HEK293 (cell line): ENCODE results near the gene RDH16.

Experiments
- CTCF ChIA-PET: fragments of 350-600 bp; formaldehyde crosslinking; extraction: SDS; loops from one replicate; lab custom pipeline; 2021; ENCODE audit warnings: antibody characterized with exemption; lab: Yijun Ruan, JAX
- POLR2A ChIA-PET: fragments of 300-600 bp; formaldehyde crosslinking; extraction: SDS; loops from one replicate; lab custom pipeline; 2020; ENCODE audit warnings: antibody characterized with exemption, inconsistent platforms; lab: Yijun Ruan, JAX
- H3K27ac ChIP-seq: fragments of 200-500 bp; sonication (Bioruptor generic); 2 replicates; pipeline ENCODE4 v1.5.1; 2014; ENCODE audit warnings: low read depth, low read length, control low read depth, inconsistent platforms; ENCODE audit errors: extremely low read depth
- H3K36me3 ChIP-seq, 2 experiments: fragments of 200-500 bp in 1 of 2; sonication (Bioruptor generic) in 1 of 2; 1 replicate in 1 of 2; 2 replicates in 1 of 2; pipeline ENCODE4 v1.5.1; 2014 to 2017; ENCODE audit warnings: inconsistent platforms in 2 of 2, low read length in 2 of 2; ENCODE audit not compliant: control insufficient read depth in 2 of 2, insufficient read depth in 1 of 2
- H3K4me1 ChIP-seq: fragments of 200-500 bp; sonication (Bioruptor generic); 2 replicates; pipeline ENCODE4 v1.5.1; 2014; ENCODE audit warnings: mild to moderate bottlenecking, low read length, inconsistent platforms; ENCODE audit not compliant: control insufficient read depth, insufficient read depth
- H3K4me3 ChIP-seq: 2 replicates; pipeline ENCODE4 v1.5.1; 2011; ENCODE audit warnings: low read depth, mild to moderate bottlenecking, control low read depth, low read length, moderate library complexity
- H3K9me3 ChIP-seq: fragments of 200-500 bp; sonication (Bioruptor generic); 2 replicates; pipeline ENCODE4 v1.5.1; 2014; ENCODE audit warnings: low read depth, low read length, inconsistent platforms; ENCODE audit not compliant: control insufficient read depth, insufficient read depth
- GFI1B ChIP-seq: fragments of 450-650 bp; formaldehyde crosslinking; IDR thresholded peaks from 2 replicates; pipeline ENCODE4 v1.5.1; 2016; ENCODE audit warnings: missing biosample characterization, missing genetic modification characterization
- OVOL3 ChIP-seq: fragments of 450-650 bp; formaldehyde crosslinking; IDR thresholded peaks from 2 replicates; pipeline ENCODE4 v1.5.1; 2016; ENCODE audit warnings: missing biosample characterization, missing genetic modification characterization
- SCRT1 ChIP-seq: fragments of 450-650 bp; formaldehyde crosslinking; IDR thresholded peaks from 2 replicates; pipeline ENCODE4 v1.5.1; 2016; ENCODE audit warnings: missing biosample characterization, missing genetic modification characterization, borderline replicate concordance
- SCRT2 ChIP-seq: fragments of 450-650 bp; formaldehyde crosslinking; IDR thresholded peaks from 2 replicates; pipeline ENCODE4 v1.5.1; 2016; ENCODE audit warnings: missing biosample characterization, missing genetic modification characterization
- ZNF146 ChIP-seq: fragments of 450-650 bp; formaldehyde crosslinking; IDR thresholded peaks from 2 replicates; pipeline ENCODE4 v1.5.1; 2016; ENCODE audit warnings: missing biosample characterization, missing genetic modification characterization
- ZNF202 ChIP-seq: fragments of 450-650 bp; formaldehyde crosslinking; IDR thresholded peaks from 2 replicates; pipeline ENCODE4 v1.5.1; 2016; ENCODE audit warnings: missing biosample characterization, missing genetic modification characterization, borderline replicate concordance
- ZNF211 ChIP-seq: fragments of 450-650 bp; formaldehyde crosslinking; IDR thresholded peaks from 2 replicates; pipeline ENCODE4 v1.5.1; 2016; ENCODE audit warnings: low read depth, missing biosample characterization, missing genetic modification characterization
- ZNF223 ChIP-seq: fragments of 450-650 bp; formaldehyde crosslinking; IDR thresholded peaks from 2 replicates; pipeline ENCODE4 v1.5.1; 2016; ENCODE audit warnings: missing biosample characterization, missing genetic modification characterization
- ZNF23 ChIP-seq: fragments of 450-650 bp; formaldehyde crosslinking; IDR thresholded peaks from 2 replicates; pipeline ENCODE4 v1.5.1; 2016; ENCODE audit warnings: missing biosample characterization, missing genetic modification characterization, borderline replicate concordance
- ZNF302 ChIP-seq: fragments of 450-650 bp; formaldehyde crosslinking; IDR thresholded peaks from 2 replicates; pipeline ENCODE4 v1.5.1; 2016; ENCODE audit warnings: missing biosample characterization, missing genetic modification characterization, low read depth
- ZNF37A ChIP-seq: fragments of 450-650 bp; IDR thresholded peaks from 2 replicates; pipeline ENCODE4 v1.5.1; 2018; ENCODE audit warnings: missing biosample characterization, missing genetic modification characterization
- ZNF404 ChIP-seq: fragments of 450-650 bp; formaldehyde crosslinking; IDR thresholded peaks from 2 replicates; pipeline ENCODE4 v1.5.1; 2017; ENCODE audit warnings: missing biosample characterization, missing genetic modification characterization
- ZNF514 ChIP-seq: fragments of 450-650 bp; formaldehyde crosslinking; IDR thresholded peaks from 2 replicates; pipeline ENCODE4 v1.5.1; 2016; ENCODE audit warnings: missing biosample characterization, missing genetic modification characterization
- ZNF521 ChIP-seq: fragments of 450-650 bp; formaldehyde crosslinking; IDR thresholded peaks from 2 replicates; pipeline ENCODE4 v1.5.1; 2017; ENCODE audit warnings: missing biosample characterization, mild to moderate bottlenecking, missing genetic modification characterization
- ZNF555 ChIP-seq: fragments of 450-650 bp; formaldehyde crosslinking; conservative IDR thresholded peaks from 2 replicates; pipeline ENCODE4 v1.5.1; 2017; ENCODE audit warnings: missing biosample characterization, mild to moderate bottlenecking, missing genetic modification characterization, inconsistent platforms
- ZNF571 ChIP-seq: fragments of 450-650 bp; formaldehyde crosslinking; IDR thresholded peaks from 2 replicates; pipeline ENCODE4 v1.5.0; 2017; ENCODE audit warnings: missing biosample characterization, missing genetic modification characterization
- ZNF596 ChIP-seq: fragments of 450-650 bp; IDR thresholded peaks from 2 replicates; pipeline ENCODE4 v1.5.0; 2018; ENCODE audit warnings: missing biosample characterization, mild to moderate bottlenecking, missing genetic modification characterization, moderate library complexity
- ZNF645 ChIP-seq: fragments of 450-650 bp; formaldehyde crosslinking; IDR thresholded peaks from 2 replicates; pipeline ENCODE4; 2016; ENCODE audit warnings: missing biosample characterization, missing genetic modification characterization
- ZNF664 ChIP-seq: fragments of 450-650 bp; formaldehyde crosslinking; IDR thresholded peaks from 2 replicates; pipeline ENCODE4 v1.5.1; 2016; ENCODE audit warnings: missing biosample characterization, missing genetic modification characterization
- ZNF747 ChIP-seq: fragments of 450-650 bp; formaldehyde crosslinking; IDR thresholded peaks from 2 replicates; pipeline ENCODE4 v1.5.1; 2016; ENCODE audit warnings: missing biosample characterization, missing genetic modification characterization
- ZNF777 ChIP-seq: fragments of 450-650 bp; formaldehyde crosslinking; IDR thresholded peaks from 2 replicates; pipeline ENCODE4 v1.5.1; 2017; ENCODE audit warnings: missing biosample characterization, missing genetic modification characterization, borderline replicate concordance
- TF ChIP-seq, protein P1 (sequence below): fragments of 450-650 bp; formaldehyde crosslinking; IDR thresholded peaks from 2 replicates; pipeline ENCODE4 v1.5.1; 2016; ENCODE audit warnings: missing biosample characterization, missing genetic modification characterization
- TF ChIP-seq, protein P2 (sequence below): fragments of 450-650 bp; formaldehyde crosslinking; IDR thresholded peaks from 2 replicates; pipeline ENCODE4 v1.5.1; 2016; ENCODE audit warnings: missing biosample characterization, missing genetic modification characterization

Gene RDH16

DNA sequence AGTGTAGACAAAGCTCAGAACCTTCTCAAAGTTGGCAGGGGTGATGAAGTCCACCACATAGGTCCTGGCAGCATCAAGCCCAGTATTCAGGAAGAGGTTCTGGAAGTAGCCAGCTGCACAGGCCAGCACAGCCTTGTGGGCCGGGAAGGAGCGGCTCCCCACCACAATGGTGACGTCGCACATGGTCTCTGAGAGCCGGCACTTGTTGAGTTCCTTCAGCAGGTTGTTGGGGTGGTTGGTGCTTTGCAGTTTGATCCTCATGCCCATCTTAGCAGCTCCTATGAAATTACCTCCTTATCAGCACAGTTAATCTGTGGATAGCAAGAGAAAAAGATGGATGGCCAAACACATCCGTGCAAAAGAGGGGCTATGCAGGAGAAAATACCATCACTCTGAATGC lies 47.2 kb upstream of the RDH16 start:
- H3K27ac ChIP-seq, result no peak overlapping the region
- no peak for TF ChIP-seq ZNF146
- no peak for TF ChIP-seq ZNF302 (tag by site-specific recombination)
- TF ChIP-seq, protein P1, sequence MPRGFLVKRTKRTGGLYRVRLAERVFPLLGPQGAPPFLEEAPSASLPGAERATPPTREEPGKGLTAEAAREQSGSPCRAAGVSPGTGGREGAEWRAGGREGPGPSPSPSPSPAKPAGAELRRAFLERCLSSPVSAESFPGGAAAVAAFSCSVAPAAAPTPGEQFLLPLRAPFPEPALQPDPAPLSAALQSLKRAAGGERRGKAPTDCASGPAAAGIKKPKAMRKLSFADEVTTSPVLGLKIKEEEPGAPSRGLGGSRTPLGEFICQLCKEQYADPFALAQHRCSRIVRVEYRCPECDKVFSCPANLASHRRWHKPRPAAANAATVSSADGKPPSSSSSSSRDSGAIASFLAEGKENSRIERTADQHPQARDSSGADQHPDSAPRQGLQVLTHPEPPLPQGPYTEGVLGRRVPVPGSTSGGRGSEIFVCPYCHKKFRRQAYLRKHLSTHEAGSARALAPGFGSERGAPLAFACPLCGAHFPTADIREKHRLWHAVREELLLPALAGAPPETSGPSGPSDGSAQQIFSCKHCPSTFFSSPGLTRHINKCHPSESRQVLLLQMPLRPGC, result no peak
- TF ChIP-seq ZNF223 (tag by site-specific recombination), result no peak
- TF ChIP-seq ZNF23 (tag by site-specific recombination), result no peak
- TF ChIP-seq ZNF571 (tag by site-specific recombination), result no peak
- TF ChIP-seq OVOL3 (tag by site-specific recombination), result no peak
- TF ChIP-seq ZNF404 (tag by site-specific recombination), result no peak
- TF ChIP-seq SCRT2 (tag by site-specific recombination), result peak; percentile 83
- TF ChIP-seq ZNF664 (tag by site-specific recombination), result no peak
- TF ChIP-seq ZNF747 (tag by site-specific recombination), result no peak
- TF ChIP-seq ZNF777 (tag by site-specific recombination), result no peak
- TF ChIP-seq SCRT1 (tag by site-specific recombination), result peak; percentile 64; the same call in 1 of the 2 replicates
- peaks cover 4% of the 10 kb centered on the region; the same call in 1 of the 2 replicates for H3K4me1 ChIP-seq
- no peaks in the 10 kb centered on the region for H3K9me3 ChIP-seq
- POLR2A ChIA-PET, result interaction anchor here (0.6 to 1.4 kb wide), 4 partner anchors 88 to 247 kb away, joined by 3 to 5 read pairs (median 4); no protein-coding TSS in a partner anchor
- no peak overlapping the region for H3K4me3 ChIP-seq
- H3K36me3 ChIP-seq, result peaks cover 11 to 53% of the 10 kb centered on the region in 2 experiments
- CTCF ChIA-PET, result interaction anchor here (0.6 to 9.7 kb wide), 18 partner anchors 8 to 248 kb away, joined by 3 to 117 read pairs (median 6); partner anchors contain the start of genes PRIM1, STAT6 and TAC3

DNA sequence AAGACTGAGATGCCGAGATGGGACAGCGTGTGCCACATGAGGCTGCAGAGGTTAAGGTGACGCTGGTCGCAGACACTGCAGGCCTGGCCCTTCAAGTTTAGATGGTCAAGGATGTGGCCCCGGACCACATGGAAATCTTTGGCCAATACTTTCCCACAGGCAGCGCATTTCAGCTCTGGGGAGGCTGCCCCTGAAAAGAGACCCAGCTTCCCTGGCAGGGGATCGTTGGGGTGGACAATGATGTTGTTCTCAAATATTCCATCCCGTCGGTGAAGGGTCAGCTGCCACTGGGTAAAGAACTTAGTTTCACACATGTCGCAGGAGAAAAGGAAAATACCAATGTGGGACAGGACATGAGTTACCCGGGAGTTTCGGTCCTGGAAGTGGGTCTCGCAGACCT lies 46.0 kb upstream of the RDH16 start:
- no peaks in the 10 kb centered on the region for H3K9me3 ChIP-seq
- H3K4me1 ChIP-seq, result peaks cover 4% of the 10 kb centered on the region; the same call in 1 of the 2 replicates
- H3K4me3 ChIP-seq, result no peak overlapping the region
- ChIA-PET POLR2A (interaction anchor here (1.2 kb wide), 1 partner anchor 124 kb away, joined by 3 read pairs; no protein-coding TSS in a partner anchor), CTCF (interaction anchor here (0.5 to 9.7 kb wide), 10 partner anchors 9 to 303 kb away, joined by 3 to 117 read pairs (median 4); partner anchors contain the start of genes PRIM1 and STAT6)
- H3K36me3 ChIP-seq, result peaks cover 11 to 64% of the 10 kb centered on the region in 2 experiments
- H3K27ac ChIP-seq, result no peak overlapping the region
- TF ChIP-seq ZNF202 (tag by site-specific recombination) (no peak), ZNF555 (no peak), ZNF514 (tag by site-specific recombination) (no peak), ZNF596 (tag by site-specific recombination) (no peak), GFI1B (tag by site-specific recombination) (no peak), ZNF37A (tag by site-specific recombination) (no peak), ZNF521 (tag by site-specific recombination) (no peak), ZNF571 (tag by site-specific recombination) (no peak), ZNF223 (tag by site-specific recombination) (no peak), ZNF645 (tag by site-specific recombination) (no peak), ZNF211 (tag by site-specific recombination) (no peak)
- TF ChIP-seq, protein P2, sequence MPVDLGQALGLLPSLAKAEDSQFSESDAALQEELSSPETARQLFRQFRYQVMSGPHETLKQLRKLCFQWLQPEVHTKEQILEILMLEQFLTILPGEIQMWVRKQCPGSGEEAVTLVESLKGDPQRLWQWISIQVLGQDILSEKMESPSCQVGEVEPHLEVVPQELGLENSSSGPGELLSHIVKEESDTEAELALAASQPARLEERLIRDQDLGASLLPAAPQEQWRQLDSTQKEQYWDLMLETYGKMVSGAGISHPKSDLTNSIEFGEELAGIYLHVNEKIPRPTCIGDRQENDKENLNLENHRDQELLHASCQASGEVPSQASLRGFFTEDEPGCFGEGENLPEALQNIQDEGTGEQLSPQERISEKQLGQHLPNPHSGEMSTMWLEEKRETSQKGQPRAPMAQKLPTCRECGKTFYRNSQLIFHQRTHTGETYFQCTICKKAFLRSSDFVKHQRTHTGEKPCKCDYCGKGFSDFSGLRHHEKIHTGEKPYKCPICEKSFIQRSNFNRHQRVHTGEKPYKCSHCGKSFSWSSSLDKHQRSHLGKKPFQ (tag by site-specific recombination), result no peak
